ENCODE data around the gene DUS1L.

DNA sequence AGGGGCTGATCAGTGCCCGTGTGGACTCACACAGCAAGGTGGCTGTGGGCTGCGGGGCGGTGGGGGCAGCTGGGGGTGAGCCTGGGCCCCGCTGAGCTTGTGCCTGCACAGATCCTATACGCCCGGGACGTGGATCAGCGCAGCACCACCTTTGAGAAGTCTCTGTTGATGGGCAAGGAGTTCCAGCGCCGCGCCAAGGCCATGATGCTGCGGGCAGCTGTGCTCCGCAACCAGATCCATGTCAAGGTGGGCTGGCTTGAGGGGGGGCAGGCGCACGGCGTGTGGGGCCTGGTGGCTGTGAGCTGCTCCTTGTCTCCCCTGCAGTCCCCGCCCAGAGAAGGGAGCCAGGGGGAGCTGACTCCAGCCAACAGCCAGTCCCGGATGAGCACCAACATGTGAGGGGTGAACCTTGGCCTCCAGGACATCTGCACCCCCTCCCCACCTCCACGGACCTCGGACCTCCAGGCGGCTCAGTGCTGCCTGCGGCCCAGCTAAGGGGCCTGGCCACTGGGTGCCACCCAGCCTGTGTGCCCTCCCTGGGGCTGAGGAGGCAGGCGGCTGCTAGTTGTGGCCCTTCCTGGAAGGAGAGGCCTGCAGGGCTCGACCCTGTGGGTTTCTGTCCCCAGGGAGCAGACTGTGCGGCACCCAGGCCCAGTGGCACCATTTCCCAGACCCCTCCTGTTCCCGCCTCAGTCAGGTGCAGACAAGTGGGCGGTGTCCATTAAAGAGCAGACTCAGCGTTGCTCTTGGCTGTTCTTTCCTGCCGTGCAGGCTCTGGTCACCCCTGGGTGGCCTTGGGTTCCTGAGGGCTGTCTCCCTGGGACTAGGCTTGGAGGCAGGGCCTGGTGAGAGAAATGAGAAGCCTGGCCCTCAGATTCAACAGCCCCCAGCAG is 8.6 kb downstream of the DUS1L start:
- TF ChIP-seq CTCF (IDR thresholded peaks at IDR 0.05; ENCODE audit: borderline replicate concordance, extremely low read depth, low read length, poor library complexity, severe bottlenecking) = no peak
- TF ChIP-seq EZH2 (IDR thresholded peaks at IDR 0.05; ENCODE audit: borderline replicate concordance, low read depth, low read length, severe bottlenecking) = no peak

Data from DND-41 (cell line).